Thyroid gland (tissue), 4 donors: ENCODE measurements around the gene STUM. TPM values are rescaled to one million over a fixed set of nuclear protein-coding genes. Genes with fewer than 3 reads are reported as not detected.

ENCODE experiments used
- DNase-seq, 2 donors: peaks; one replicate each; pipeline ENCODE4 v3.0.0-alpha.2; 2019
- H3K27ac ChIP-seq, 3 donors: fragments of 200-600 bp; sonication (generic); 1 replicate in 2 of 3; 2 replicates in 1 of 3; pipeline ENCODE4 v1.5.1; 2016 to 2019; ENCODE audit warnings: mild to moderate bottlenecking in 1 of 3, moderate library complexity in 1 of 3
- H3K27me3 ChIP-seq: fragments of 200-600 bp; sonication (generic); one replicate; pipeline ENCODE4 v1.5.1; 2019
- H3K36me3 ChIP-seq, 2 donors: fragments of 200-600 bp; sonication (generic); one replicate each; pipeline ENCODE4 v1.5.1; 2016 to 2019
- H3K4me1 ChIP-seq, 2 donors: fragments of 200-600 bp; sonication (generic); one replicate each; pipeline ENCODE4 v1.5.1; 2017 to 2019
- H3K4me3 ChIP-seq, 3 donors: fragments of 200-600 bp; sonication (generic); replicated peaks in 1 of 3; 1 replicate in 2 of 3; 2 replicates in 1 of 3; pipeline ENCODE4 v1.5.1; 2016; ENCODE audit warnings: mild to moderate bottlenecking in 1 of 3
- H3K9me3 ChIP-seq: fragments of 200-600 bp; sonication (generic); one replicate; pipeline ENCODE4 v1.5.1; 2017
- POLR2A ChIP-seq, 2 donors: fragments of 450-650 bp; IDR thresholded peaks; one replicate each; pipeline ENCODE4 v1.6.1; 2017; ENCODE audit warnings: antibody characterized with exemption in 2 of 2, mild to moderate bottlenecking in 2 of 2, moderate library complexity in 1 of 2
- WGBS, 2 donors: methylation state at CpG; one replicate each; pipeline ENCODE4 v1.1.5; 2017; 5-methylcytosine and 5-hydroxymethylcytosine counted together
- intact Hi-C: fragments of 100-400 bp; cut with DNase I; formaldehyde crosslinking; loops from one replicate; pipeline ENCODE4 v1.15.1; 2023
- total RNA-seq, 4 donors: library from RNA; depleted of rRNA; stranded (reverse); fragments of >200 nt; gene quantifications; one replicate each; pipeline ENCODE4 v1.2.3, GENCODE V29; 2016
- TF ChIP-seq, protein P1 (sequence below), 6 experiments: fragments of 200-600 bp in 3 of 6; fragments of 450-650 bp in 3 of 6; sonication (generic) in 3 of 6; IDR thresholded peaks; one replicate each; pipeline ENCODE4 v1.5.1; 2016 to 2019; ENCODE audit warnings: antibody characterized with exemption in 6 of 6, mild to moderate bottlenecking in 2 of 6, inconsistent platforms in 1 of 6, moderate library complexity in 1 of 6

Gene STUM
- total RNA-seq, 4 donors from 2014 or later, result 0.22 to 1.1 (median 0.48) TPM

DNA sequence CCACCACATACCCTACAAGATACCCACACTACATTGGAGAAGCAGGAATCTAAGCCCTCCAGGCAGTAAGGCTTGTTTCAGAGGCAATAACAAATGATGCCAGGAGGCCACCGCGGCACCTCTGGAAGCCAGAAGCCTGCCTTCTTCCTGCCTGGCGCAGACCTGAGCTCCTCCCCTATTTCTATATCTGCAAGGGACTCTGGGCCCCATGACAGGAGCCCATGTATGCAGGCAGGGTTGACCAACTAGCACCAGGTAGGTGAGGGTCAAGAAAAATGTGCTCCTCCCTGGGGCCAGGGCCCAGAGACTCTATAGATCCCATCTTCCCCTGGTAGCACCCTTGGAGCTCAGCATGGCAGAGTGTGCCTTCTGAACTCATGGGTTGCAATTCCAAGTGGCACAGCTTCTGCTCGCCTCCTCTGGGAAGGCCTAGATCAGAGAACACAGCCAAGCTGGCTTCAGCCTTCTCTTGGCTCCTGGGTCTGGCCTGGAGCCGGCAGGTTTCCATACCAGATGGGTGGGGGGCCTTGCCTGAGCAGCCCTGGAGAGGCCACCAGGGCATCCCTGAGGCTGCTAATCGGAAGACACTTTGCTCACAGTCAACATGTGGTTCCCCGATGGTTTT, 85.1 kb downstream of the STUM start:
- no peaks in the 10 kb centered on the region for H3K27me3 ChIP-seq
- peaks cover 0 to 3% of the 10 kb centered on the region in 2 donors for H3K4me1 ChIP-seq
- intact Hi-C loops, result loop anchor here (2.0 to 10.0 kb wide), 3 partner anchors 101 to 811 kb away; partner anchors contain the start of gene ITPKB
- H3K27ac ChIP-seq, result no peak overlapping the region
- H3K36me3 ChIP-seq, result no peaks in the 10 kb centered on the region
- DNase-seq, result no peak
- no peaks in the 10 kb centered on the region for H3K9me3 ChIP-seq
- no peak for TF ChIP-seq POLR2A (IDR thresholded peaks at IDR 0.05)
- TF ChIP-seq, protein P1, sequence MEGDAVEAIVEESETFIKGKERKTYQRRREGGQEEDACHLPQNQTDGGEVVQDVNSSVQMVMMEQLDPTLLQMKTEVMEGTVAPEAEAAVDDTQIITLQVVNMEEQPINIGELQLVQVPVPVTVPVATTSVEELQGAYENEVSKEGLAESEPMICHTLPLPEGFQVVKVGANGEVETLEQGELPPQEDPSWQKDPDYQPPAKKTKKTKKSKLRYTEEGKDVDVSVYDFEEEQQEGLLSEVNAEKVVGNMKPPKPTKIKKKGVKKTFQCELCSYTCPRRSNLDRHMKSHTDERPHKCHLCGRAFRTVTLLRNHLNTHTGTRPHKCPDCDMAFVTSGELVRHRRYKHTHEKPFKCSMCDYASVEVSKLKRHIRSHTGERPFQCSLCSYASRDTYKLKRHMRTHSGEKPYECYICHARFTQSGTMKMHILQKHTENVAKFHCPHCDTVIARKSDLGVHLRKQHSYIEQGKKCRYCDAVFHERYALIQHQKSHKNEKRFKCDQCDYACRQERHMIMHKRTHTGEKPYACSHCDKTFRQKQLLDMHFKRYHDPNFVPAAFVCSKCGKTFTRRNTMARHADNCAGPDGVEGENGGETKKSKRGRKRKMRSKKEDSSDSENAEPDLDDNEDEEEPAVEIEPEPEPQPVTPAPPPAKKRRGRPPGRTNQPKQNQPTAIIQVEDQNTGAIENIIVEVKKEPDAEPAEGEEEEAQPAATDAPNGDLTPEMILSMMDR (IDR thresholded peaks at IDR 0.05), result no peak
- no peak overlapping the region for H3K4me3 ChIP-seq
- WGBS, 2 donors, result 55% methylated on average over 7 of the region's 7 CpGs

DNA sequence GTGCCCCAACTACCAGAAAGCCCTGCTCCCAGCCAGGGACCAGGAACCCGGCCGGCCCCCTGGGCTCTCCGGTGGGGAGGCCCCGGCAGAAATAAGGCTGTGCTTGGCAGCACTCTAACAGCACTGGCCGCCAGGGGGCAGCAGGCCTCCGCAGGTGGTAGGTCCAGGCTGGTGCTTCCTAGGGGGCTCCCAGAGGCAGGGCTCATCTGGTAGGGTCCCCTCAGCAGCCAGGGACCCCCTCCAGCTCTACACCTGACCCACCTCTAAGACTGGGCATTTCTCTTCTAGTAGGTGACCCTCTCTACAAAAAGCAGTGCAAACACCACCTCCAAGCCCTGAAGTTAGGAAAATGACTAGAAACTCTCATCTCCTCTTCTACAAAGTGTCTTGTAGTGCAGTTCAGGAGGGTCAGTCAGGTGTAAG, 85.6 kb downstream of the STUM start:
- no peak overlapping the region for H3K4me3 ChIP-seq
- DNase-seq, result peak; percentile 76
- 5% methylated on average over 4 of the region's 6 CpGs; no CpG with 5 or more reads in 1 of the 2 donors for WGBS, 2 donors
- no peak for TF ChIP-seq POLR2A (IDR thresholded peaks at IDR 0.05)
- TF ChIP-seq, protein P1 (IDR thresholded peaks at IDR 0.05), result peak; percentile 80 to 96 (median 92)
- H3K9me3 ChIP-seq, result no peaks in the 10 kb centered on the region
- peaks cover 0 to 1% of the 10 kb centered on the region in 2 donors for H3K36me3 ChIP-seq
- peak overlapping the region in 1 of 3 donors; percentile 28 for H3K27ac ChIP-seq
- peaks cover 0 to 3% of the 10 kb centered on the region in 2 donors for H3K4me1 ChIP-seq
- no peaks in the 10 kb centered on the region for H3K27me3 ChIP-seq
- intact Hi-C loops, result loop anchor here (2.0 to 10.0 kb wide), 3 partner anchors 101 to 811 kb away; partner anchors contain the start of gene ITPKB

DNA sequence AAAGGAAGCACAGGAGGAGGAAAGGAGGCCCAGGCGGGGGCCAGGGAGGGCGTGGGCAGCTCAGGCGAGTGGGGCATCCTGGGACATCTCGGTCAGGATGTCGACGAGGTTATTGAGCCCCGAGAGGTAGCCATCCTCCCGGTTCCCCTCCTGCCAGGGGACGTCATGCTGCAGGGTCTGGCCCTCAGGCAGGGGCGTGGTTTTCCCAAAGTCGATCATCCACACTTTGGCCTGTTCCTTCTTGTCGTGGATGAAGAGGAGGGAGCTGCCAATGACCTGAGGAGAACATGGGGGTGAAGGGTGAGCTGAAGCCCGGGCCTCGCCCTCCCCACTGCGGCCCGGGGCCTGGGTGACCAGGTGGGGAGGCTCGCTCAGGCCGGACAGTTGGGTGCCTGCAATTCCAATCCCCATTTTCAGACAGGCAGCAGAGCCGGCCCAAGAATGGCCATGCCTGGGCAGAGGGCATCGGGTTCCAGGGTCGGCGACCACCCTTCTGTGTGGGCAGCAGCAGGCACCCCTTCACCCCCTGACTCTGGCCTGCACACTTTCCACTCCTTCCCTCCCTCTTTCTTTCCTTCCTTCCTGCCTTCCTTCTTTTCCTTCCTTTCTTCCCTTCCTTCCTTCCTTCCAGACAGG, 86.2 kb downstream of the STUM start:
- Histone ChIP-seq H3K27me3 (no peaks in the 10 kb centered on the region), H3K36me3 (peaks cover 0 to 6% of the 10 kb centered on the region in 2 donors), H3K4me1 (peaks cover 0 to 3% of the 10 kb centered on the region in 2 donors), H3K4me3 (no peak overlapping the region), H3K9me3 (no peaks in the 10 kb centered on the region), H3K27ac (peak overlapping the region in 1 of 3 donors; percentile 28)
- no peak for DNase-seq
- no peak for TF ChIP-seq POLR2A (IDR thresholded peaks at IDR 0.05)
- TF ChIP-seq, protein P1 (IDR thresholded peaks at IDR 0.05), result no peak
- 88 to 93% methylated on average over 22 of the region's 22 CpGs for WGBS, 2 donors
- intact Hi-C loops, result loop anchor here (2.0 to 10.0 kb wide), 3 partner anchors 100 to 810 kb away; partner anchors contain the start of gene ITPKB

- 86 to 89% methylated on average over 11 of the region's 11 CpGs for WGBS, 2 donors
- no peak for DNase-seq
- H3K36me3 ChIP-seq, result peaks cover 0 to 6% of the 10 kb centered on the region in 2 donors
- H3K9me3 ChIP-seq, result no peaks in the 10 kb centered on the region
- H3K4me1 ChIP-seq, result peaks cover 0 to 3% of the 10 kb centered on the region in 2 donors
- H3K4me3 ChIP-seq, result no peak overlapping the region
- H3K27me3 ChIP-seq, result no peaks in the 10 kb centered on the region
- no peak overlapping the region for H3K27ac ChIP-seq
- intact Hi-C loops, result loop anchor here (2.0 to 10.0 kb wide), 3 partner anchors 99 to 809 kb away; partner anchors contain the start of gene ITPKB
- TF ChIP-seq POLR2A (IDR thresholded peaks at IDR 0.05), result no peak
- TF ChIP-seq, protein P1 (IDR thresholded peaks at IDR 0.05), result no peak
Observed at GRCh38 chr1:226635456-226635941, 86.9 kb downstream of the STUM start.

GRCh38 chr1:226636847-226637096, 88.2 kb downstream of the STUM start:
- intact Hi-C loops, result loop anchor here (10.0 kb wide), 2 partner anchors 98 to 808 kb away; partner anchors contain the start of gene ITPKB
- no peak overlapping the region for H3K27ac ChIP-seq

More at GRCh38 chr1:226636847-226637096, 88.2 kb downstream of the STUM start:
- TF ChIP-seq, protein P1 (IDR thresholded peaks at IDR 0.05), result no peak
- TF ChIP-seq POLR2A (IDR thresholded peaks at IDR 0.05), result no peak
- Histone ChIP-seq H3K9me3 (no peaks in the 10 kb centered on the region), H3K27me3 (no peaks in the 10 kb centered on the region), H3K36me3 (peaks cover 4 to 12% of the 10 kb centered on the region in 2 donors), H3K4me3 (no peak overlapping the region), H3K4me1 (peaks cover 0 to 3% of the 10 kb centered on the region in 2 donors)
- 90 to 97% methylated on average over 1 of the region's 1 CpG for WGBS, 2 donors
- DNase-seq, result no peak
